Gastrocnemius medialis (tissue), 4 donors: ENCODE data around the gene PTPRR. TPM values are rescaled to one million over a fixed set of nuclear protein-coding genes. Genes with fewer than 3 reads are reported as not detected.

Experiments
- ATAC-seq, 2 donors: fragments of 150-250 bp; one replicate each; pipeline ENCODE4 v1.9.1; 2016
- DNase-seq, 2 donors: peaks; one replicate each; pipeline ENCODE4 v3.0.0-alpha.2; 2019
- H3K27ac ChIP-seq, 4 donors: fragments of 200-600 bp; sonication (generic); 1 replicate in 1 of 4; 2 replicates in 3 of 4; pipeline ENCODE4 v1.5.1; 2016 to 2018; ENCODE audit warnings: mild to moderate bottlenecking in 2 of 4, moderate library complexity in 1 of 4
- H3K27me3 ChIP-seq, 3 donors: fragments of 200-600 bp; sonication (generic) in 2 of 3; 1 replicate in 1 of 3; 2 replicates in 2 of 3; pipeline versions ENCODE4 v1.5.1 to v1.6.0; 2016 to 2019; ENCODE audit warnings: mild to moderate bottlenecking in 1 of 3, moderate library complexity in 1 of 3
- H3K36me3 ChIP-seq, 2 donors: fragments of 200-600 bp; sonication (generic) in 1 of 2; one replicate each; pipeline ENCODE4 v1.5.1; 2017 to 2018
- H3K4me1 ChIP-seq, 2 donors: fragments of 200-600 bp; sonication (generic) in 1 of 2; one replicate each; pipeline ENCODE4 v1.5.1; 2016 to 2017; ENCODE audit warnings: mild to moderate bottlenecking in 2 of 2
- H3K4me3 ChIP-seq, 4 donors: fragments of 200-600 bp; sonication (generic) in 3 of 4; 1 replicate in 1 of 4; 2 replicates in 3 of 4; pipeline ENCODE4 v1.5.1; 2016 to 2019; ENCODE audit warnings: mild to moderate bottlenecking in 2 of 4
- H3K9me3 ChIP-seq, 3 donors: fragments of 200-600 bp; sonication (generic) in 2 of 3; 1 replicate in 1 of 3; 2 replicates in 2 of 3; pipeline ENCODE4 v1.5.1; 2016 to 2019
- CTCF ChIP-seq, 5 experiments: fragments of 450-650 bp in 3 of 5; fragments of 200-600 bp in 2 of 5; sonication (generic) in 2 of 5; IDR thresholded peaks in 4 of 5; conservative IDR thresholded peaks in 1 of 5; 1 replicate in 4 of 5; 2 replicates in 1 of 5; pipeline ENCODE4 v1.5.1; 2016 to 2019; ENCODE audit warnings: antibody characterized with exemption in 5 of 5, mild to moderate bottlenecking in 3 of 5, moderate library complexity in 3 of 5
- POLR2A ChIP-seq, 2 donors: fragments of 450-650 bp; IDR thresholded peaks; one replicate each; pipeline ENCODE4 v1.6.1; 2017; ENCODE audit warnings: antibody characterized with exemption in 2 of 2, mild to moderate bottlenecking in 2 of 2, moderate library complexity in 2 of 2
- in situ Hi-C, 4 donors: fragments of 200-750 bp; cut with MboI; loops; one replicate each; pipeline versions ENCODE4 v1.15.0 to v1.8.0; 2017; ENCODE audit warnings: low sequenced_read_pairs in 4 of 4
- intact Hi-C: fragments of 100-400 bp; cut with DNase I; formaldehyde crosslinking; loops from one replicate; pipeline ENCODE4 v1.15.1; 2023; ENCODE audit warnings: low total_unique reads
- total RNA-seq, 4 donors: library from RNA; depleted of rRNA; stranded (reverse); fragments of >200 nt; gene quantifications; one replicate each; pipeline versions ENCODE4 v1.1.0 to v1.2.3, GENCODE V29; 2016

PTPRR gene
- total RNA-seq, 4 donors from 2014 or later, result 0.18 to 0.20 TPM; not detected in 2

GRCh38 chr12:70950451-70950850, 29.9 kb upstream of the PTPRR start:
- H3K27me3 ChIP-seq, result no peaks in the 10 kb centered on the region
- in situ Hi-C loops, result no loop called here
- H3K4me3 ChIP-seq, result no peak overlapping the region
- no peak for DNase-seq
- H3K4me1 ChIP-seq, result no peaks in the 10 kb centered on the region
- no peaks in the 10 kb centered on the region for H3K36me3 ChIP-seq
- ATAC-seq, result no peak
- intact Hi-C loops, result no loop called here
- H3K9me3 ChIP-seq, result no peaks in the 10 kb centered on the region
- TF ChIP-seq POLR2A (IDR thresholded peaks at IDR 0.05) (no peak), CTCF (IDR thresholded peaks at IDR 0.05 in 4 of 5, conservative IDR thresholded peaks at IDR 0.05 in 1 of 5) (no peak)
- H3K27ac ChIP-seq, result no peak overlapping the region

- no peaks in the 10 kb centered on the region for H3K27me3 ChIP-seq
- in situ Hi-C loops, result no loop called here
- H3K27ac ChIP-seq, result no peak overlapping the region
- DNase-seq, result peak; percentile 27 to 55
- no peak for TF ChIP-seq CTCF (IDR thresholded peaks at IDR 0.05 in 4 of 5, conservative IDR thresholded peaks at IDR 0.05 in 1 of 5)
- no peak for TF ChIP-seq POLR2A (IDR thresholded peaks at IDR 0.05)
- H3K36me3 ChIP-seq, result no peaks in the 10 kb centered on the region
- intact Hi-C loops, result no loop called here
- ATAC-seq, result peak; percentile 80 to 95
- no peaks in the 10 kb centered on the region for H3K4me1 ChIP-seq
- H3K4me3 ChIP-seq, result no peak overlapping the region
- H3K9me3 ChIP-seq, result no peaks in the 10 kb centered on the region
Observed at GRCh38 chr12:70948976-70949336, 28.4 kb upstream of the PTPRR start.

DNA sequence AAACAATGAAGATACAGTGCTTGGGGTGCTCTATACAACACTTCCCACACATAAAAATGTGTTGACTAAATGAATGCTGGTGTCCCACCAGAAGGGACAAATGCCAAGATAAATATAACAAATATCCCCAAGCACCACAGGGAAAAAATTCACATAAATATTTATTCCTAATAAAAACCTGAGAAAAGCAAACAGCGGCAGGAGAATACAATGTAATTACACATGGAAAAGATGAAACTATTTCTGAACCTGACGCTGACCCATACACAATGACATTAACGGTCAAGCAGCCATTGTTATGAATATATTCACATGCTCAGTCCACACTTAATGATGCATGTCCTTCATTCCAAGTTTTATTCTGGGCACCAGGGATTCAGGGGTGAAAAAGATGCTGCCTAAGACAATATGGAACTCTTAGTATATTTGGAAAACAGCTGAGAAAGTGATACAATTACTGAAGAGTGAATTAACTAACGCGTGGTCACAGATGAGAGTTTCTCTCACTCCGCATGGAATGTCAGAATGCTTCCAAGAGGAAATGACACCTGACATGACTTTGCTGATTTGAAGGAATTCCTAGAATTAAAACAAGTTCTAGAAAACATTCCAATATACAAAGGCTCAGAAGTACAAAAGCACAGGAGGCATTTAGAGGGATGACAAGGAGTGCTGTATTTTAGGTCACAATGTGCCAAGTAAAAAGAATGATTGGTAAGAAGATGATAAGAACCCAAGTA, 27.9 kb upstream of the PTPRR start:
- intact Hi-C loops (no loop called here), in situ Hi-C loops (no loop called here)
- H3K4me1 ChIP-seq, result no peaks in the 10 kb centered on the region
- H3K36me3 ChIP-seq, result no peaks in the 10 kb centered on the region
- no peak for TF ChIP-seq POLR2A (IDR thresholded peaks at IDR 0.05)
- no peak for TF ChIP-seq CTCF (IDR thresholded peaks at IDR 0.05 in 4 of 5, conservative IDR thresholded peaks at IDR 0.05 in 1 of 5)
- H3K27me3 ChIP-seq, result no peaks in the 10 kb centered on the region
- no peaks in the 10 kb centered on the region for H3K9me3 ChIP-seq
- no peak overlapping the region for H3K4me3 ChIP-seq
- DNase-seq (no peak), ATAC-seq (no peak)
- H3K27ac ChIP-seq, result no peak overlapping the region

GRCh38 chr12:70936203-70936813, 15.8 kb upstream of the PTPRR start:
- intact Hi-C loops, result no loop called here
- TF ChIP-seq POLR2A (IDR thresholded peaks at IDR 0.05) (no peak), CTCF (IDR thresholded peaks at IDR 0.05 in 4 of 5, conservative IDR thresholded peaks at IDR 0.05 in 1 of 5) (no peak)
- Histone ChIP-seq H3K36me3 (no peaks in the 10 kb centered on the region), H3K4me1 (no peaks in the 10 kb centered on the region), H3K4me3 (no peak overlapping the region), H3K27me3 (no peaks in the 10 kb centered on the region), H3K27ac (no peak overlapping the region), H3K9me3 (no peaks in the 10 kb centered on the region)
- in situ Hi-C loops, result no loop called here
- no peak for ATAC-seq
- no peak for DNase-seq
